DOHH2 (cell line): Measurements from ENCODE around the gene KTI12.
"Not testable (repeated sequence)": the region's sequence is repeated elsewhere in the genome, so short reads cannot be mapped to it uniquely, and the experiment has no call there.

Experiments
- CTCF ChIP-seq: fragments of 200-600 bp; sonication (generic); IDR thresholded peaks from one replicate; pipeline ENCODE4 v1.5.1; 2014; ENCODE audit warnings: antibody characterized with exemption, mild to moderate bottlenecking, low read depth, low read length; ENCODE audit not compliant: poor library complexity, severe bottlenecking
- EZH2phosphoT487 ChIP-seq: fragments of 200-600 bp; sonication (generic); IDR thresholded peaks from 2 replicates; pipeline ENCODE4 v1.6.1; 2017; ENCODE audit warnings: borderline replicate concordance, mild to moderate bottlenecking, antibody characterized with exemption, low read length, moderate library complexity, mixed read lengths

- not testable (repeated sequence) for TF ChIP-seq CTCF, EZH2phosphoT487
Observed at GRCh38 chr1:52049337-52049736, 15.7 kb upstream of the KTI12 start.
